Measurements from ENCODE around the gene MANSC1.

DNA sequence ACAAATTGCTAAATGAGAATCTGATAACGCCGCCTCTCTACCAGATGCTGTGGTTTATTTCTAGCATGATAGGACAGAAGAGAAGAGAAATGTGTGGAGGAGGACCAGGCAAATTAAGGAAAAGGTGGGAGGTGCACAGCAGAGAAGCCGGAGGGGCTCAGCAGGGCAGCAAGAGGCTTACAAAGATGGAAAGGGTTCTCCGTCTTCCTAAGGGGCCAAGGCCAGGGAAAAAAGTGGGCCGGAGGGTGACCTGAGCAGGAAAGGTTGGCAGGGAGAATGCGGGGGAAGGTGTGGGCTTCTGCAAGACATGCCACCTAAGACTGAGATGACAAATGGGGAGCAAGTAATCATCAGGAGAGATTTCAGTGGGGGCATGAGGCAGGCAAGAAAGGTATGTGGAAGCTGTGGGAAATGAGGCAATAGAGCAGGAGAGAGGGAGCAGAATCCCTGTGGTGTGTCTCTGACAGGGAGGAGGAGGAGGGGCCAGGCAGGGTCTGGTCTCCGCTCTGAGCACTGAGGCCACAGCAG is 18.7 kb downstream of the MANSC1 start:
- TF ChIP-seq CTCF (IDR thresholded peaks at IDR 0.05) (no peak), POLR2A (IDR thresholded peaks at IDR 0.05) (no peak)
